Endodermal cell (in vitro differentiated cells): ENCODE results near the gene ACYP1. TPM values are rescaled to one million over a fixed set of nuclear protein-coding genes. Genes with fewer than 3 reads are reported as not detected.

ENCODE experiments used
- DNase-seq: peaks from one replicate; pipeline ENCODE4 v3.0.0-alpha.2; 2017
- H3K27ac ChIP-seq: 2 replicates; pipeline ENCODE4 v1.5.1; 2013; ENCODE audit warnings: mild to moderate bottlenecking, low read depth, low read length, moderate library complexity
- H3K27me3 ChIP-seq: 2 replicates; pipeline ENCODE4 v1.6.1; 2013; ENCODE audit warnings: mild to moderate bottlenecking, low read length, moderate library complexity; ENCODE audit not compliant: insufficient read depth, control insufficient read depth, poor library complexity, severe bottlenecking
- H3K36me3 ChIP-seq: 2 replicates; pipeline ENCODE4 v1.7.0; 2013; ENCODE audit warnings: mild to moderate bottlenecking, low read length, moderate library complexity; ENCODE audit not compliant: control insufficient read depth, insufficient read depth
- H3K4me1 ChIP-seq: one replicate; pipeline ENCODE4 v1.7.0; 2013; ENCODE audit warnings: low read length; ENCODE audit not compliant: control insufficient read depth, insufficient read depth
- H3K4me3 ChIP-seq: 2 replicates; pipeline ENCODE4 v1.5.1; 2013; ENCODE audit warnings: mild to moderate bottlenecking, low read length, moderate library complexity
- H3K9ac ChIP-seq: 2 replicates; pipeline ENCODE4 v1.6.1; 2013; ENCODE audit warnings: mild to moderate bottlenecking, low read length, moderate library complexity; ENCODE audit not compliant: poor library complexity, severe bottlenecking; ENCODE audit errors: extremely low read depth
- H3K9me3 ChIP-seq: 2 replicates; pipeline ENCODE4 v1.6.1; 2013; ENCODE audit warnings: mild to moderate bottlenecking, low read length, moderate library complexity; ENCODE audit not compliant: control insufficient read depth
- H3K27ac Mint-ChIP-seq: 2 replicates; pipeline ENCODE4 v1.8.0; 2020; ENCODE audit warnings: mixed read lengths
- H3K27me3 Mint-ChIP-seq: 2 replicates; pipeline ENCODE4 v1.8.0; 2021; ENCODE audit warnings: mild to moderate bottlenecking, mixed read lengths; ENCODE audit not compliant: insufficient read depth
- H3K36me3 Mint-ChIP-seq: 2 replicates; pipeline ENCODE4 v1.8.0; 2020; ENCODE audit warnings: low read depth, mixed read lengths
- H3K4me1 Mint-ChIP-seq: 2 replicates; pipeline ENCODE4 v1.8.0; 2020; ENCODE audit warnings: mixed read lengths
- H3K4me3 Mint-ChIP-seq: 2 replicates; pipeline ENCODE4 v1.8.0; 2020; ENCODE audit warnings: mild to moderate bottlenecking, moderate library complexity, mixed read lengths
- H3K9me3 Mint-ChIP-seq: 2 replicates; pipeline ENCODE4 v1.8.0; 2020; ENCODE audit warnings: mild to moderate bottlenecking, mixed read lengths
- CTCF ChIP-seq: fragments of 200-600 bp; sonication (generic); conservative IDR thresholded peaks from 2 replicates; pipeline ENCODE4 v1.5.0; 2021; ENCODE audit warnings: antibody characterized with exemption, mild to moderate bottlenecking
- WGBS, 2 experiments: methylation state at CpG; one replicate each; pipeline versions ENCODE4 v1.1.5 to v1.1.7; 2013; ENCODE audit warnings: missing lambda C conversion rate in 2 of 2, mixed read lengths in 1 of 2; ENCODE audit not compliant: insufficient coverage in 1 of 2, insufficient read length in 1 of 2; 5-methylcytosine and 5-hydroxymethylcytosine counted together
- total RNA-seq, 2 donors: library from RNA; stranded (reverse); fragmentation: NEBNext Ultra II Directional in 1 of 2; extraction: Animal tissue kit (Norgen Biotek cat#: 25700) in 1 of 2; gene quantifications; 2 replicates in 1 of 2; 3 replicates in 1 of 2; pipeline ENCODE4 v1.2.1, GENCODE V29; 2021

ACYP1 gene
- total RNA-seq, 2 donors from 2014 or later: 21.4 to 26.0 TPM

GRCh38 chr14:75067212-75067611, 3.4 kb upstream of the ACYP1 start:
- no peak overlapping the region for H3K4me3 Mint-ChIP-seq
- no peaks in the 10 kb centered on the region for H3K9me3 ChIP-seq
- H3K36me3 Mint-ChIP-seq: no peaks in the 10 kb centered on the region
- no peaks in the 10 kb centered on the region for H3K27me3 ChIP-seq
- no peaks in the 10 kb centered on the region for H3K36me3 ChIP-seq
- H3K27me3 Mint-ChIP-seq: no peaks in the 10 kb centered on the region
- no peak overlapping the region for H3K4me3 ChIP-seq
- H3K27ac ChIP-seq: no peak overlapping the region
- no peaks in the 10 kb centered on the region for H3K9me3 Mint-ChIP-seq
- H3K4me1 Mint-ChIP-seq: peaks cover 14% of the 10 kb centered on the region
- H3K4me1 ChIP-seq: no peaks in the 10 kb centered on the region
- no peak for TF ChIP-seq CTCF
- DNase-seq: no peak
- 87 to 88% methylated on average over 1 of the region's 1 CpG for WGBS, 2 experiments
- no peak overlapping the region for H3K9ac ChIP-seq
- H3K27ac Mint-ChIP-seq: no peak overlapping the region

DNA sequence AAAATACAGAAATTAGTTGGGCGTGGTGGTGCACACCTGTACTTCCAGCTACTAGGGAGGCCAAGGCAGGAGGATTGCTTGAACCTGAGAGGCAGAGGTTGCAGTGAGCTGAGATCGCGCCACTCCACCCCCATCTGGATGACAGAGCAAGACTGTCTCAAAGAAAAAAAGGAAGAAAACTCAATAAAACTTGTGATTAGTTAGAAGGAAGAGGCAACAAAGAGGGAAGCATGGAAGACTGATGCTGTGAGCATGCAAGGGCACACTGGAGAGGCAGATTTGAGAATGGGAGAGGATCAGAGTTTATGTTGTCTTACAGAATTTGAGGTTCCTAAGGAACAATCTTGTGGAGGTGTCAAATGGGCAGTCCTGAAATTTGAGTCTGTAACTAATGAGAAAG, 2.9 kb upstream of the ACYP1 start:
- Histone ChIP-seq H3K36me3 (no peaks in the 10 kb centered on the region), H3K4me1 (no peaks in the 10 kb centered on the region), H3K27ac (no peak overlapping the region), H3K9me3 (no peaks in the 10 kb centered on the region), H3K27me3 (no peaks in the 10 kb centered on the region), H3K9ac (no peak overlapping the region), H3K4me3 (no peak overlapping the region)
- no peak for TF ChIP-seq CTCF
- H3K27me3 Mint-ChIP-seq: no peaks in the 10 kb centered on the region
- WGBS, 2 experiments: 80 to 98% methylated on average over 3 of the region's 3 CpGs
- no peaks in the 10 kb centered on the region for H3K9me3 Mint-ChIP-seq
- peaks cover 14% of the 10 kb centered on the region for H3K4me1 Mint-ChIP-seq
- H3K36me3 Mint-ChIP-seq: no peaks in the 10 kb centered on the region
- no peak overlapping the region for H3K27ac Mint-ChIP-seq
- H3K4me3 Mint-ChIP-seq: no peak overlapping the region
- DNase-seq: no peak

- no peak overlapping the region for H3K9ac ChIP-seq
- Mint-ChIP-seq H3K27ac (peak overlapping the region; percentile 93), H3K36me3 (peaks cover 20% of the 10 kb centered on the region), H3K9me3 (peaks cover 10% of the 10 kb centered on the region), H3K4me1 (peaks cover 10% of the 10 kb centered on the region), H3K27me3 (no peaks in the 10 kb centered on the region), H3K4me3 (peak overlapping the region; percentile 94)
- H3K27me3 ChIP-seq: no peaks in the 10 kb centered on the region
- H3K4me3 ChIP-seq: peak overlapping the region; percentile 88
- peaks cover 18% of the 10 kb centered on the region for H3K36me3 ChIP-seq
- H3K9me3 ChIP-seq: peaks cover 19% of the 10 kb centered on the region
- no peaks in the 10 kb centered on the region for H3K4me1 ChIP-seq
- TF ChIP-seq CTCF: no peak
- WGBS, 2 experiments: 61 to 63% methylated on average over 7 to 8 of the region's 8 CpGs
- H3K27ac ChIP-seq: no peak overlapping the region
- DNase-seq: no peak
Observed at GRCh38 chr14:75064205-75064567, 362 bp upstream of the ACYP1 start.
